Measurements from ENCODE around the gene SLC37A2.

The SLC37A2 gene

DNA sequence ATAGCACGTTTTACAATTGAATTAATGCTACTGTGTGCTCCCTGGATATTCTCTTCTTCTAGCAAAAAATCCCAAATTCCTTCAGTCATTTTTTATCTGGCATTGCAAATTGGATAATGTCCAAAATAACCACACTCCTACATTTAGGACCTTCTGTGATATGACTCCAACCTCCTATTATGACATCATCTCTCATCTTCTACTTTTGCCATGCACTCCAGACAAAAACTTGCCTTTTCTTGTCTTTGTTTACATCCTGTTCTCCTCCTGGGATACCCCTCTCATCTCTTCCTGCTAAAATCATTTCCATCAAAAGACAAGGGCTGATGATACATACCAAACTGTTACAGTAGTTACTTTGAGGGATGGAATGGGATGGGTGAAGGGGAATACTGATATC lies 69.0 kb downstream of the SLC37A2 start:
- no peaks in the 10 kb centered on the region for H3K36me3 ChIP-seq (ENCODE audit: control insufficient read depth in 2 of 2, insufficient read depth in 2 of 2, low read length in 2 of 2)
- peaks cover 8 to 14% of the 10 kb centered on the region in 2 donors for H3K27me3 ChIP-seq (ENCODE audit: control insufficient read depth in 1 of 2, insufficient read depth in 2 of 2, low read length in 2 of 2)
- no peak overlapping the region for H3K4me3 ChIP-seq (ENCODE audit: low read length in 2 of 2)
- no peak overlapping the region for H3K27ac ChIP-seq (ENCODE audit: low read length)
- no peaks in the 10 kb centered on the region for H3K9me3 ChIP-seq (ENCODE audit: control insufficient read depth in 2 of 2, low read length in 2 of 2)
- H3K4me1 ChIP-seq (ENCODE audit: control insufficient read depth, insufficient read depth, low read length) = no peaks in the 10 kb centered on the region
- H3K9ac ChIP-seq (ENCODE audit: low read length in 2 of 2) = no peak overlapping the region

DNA sequence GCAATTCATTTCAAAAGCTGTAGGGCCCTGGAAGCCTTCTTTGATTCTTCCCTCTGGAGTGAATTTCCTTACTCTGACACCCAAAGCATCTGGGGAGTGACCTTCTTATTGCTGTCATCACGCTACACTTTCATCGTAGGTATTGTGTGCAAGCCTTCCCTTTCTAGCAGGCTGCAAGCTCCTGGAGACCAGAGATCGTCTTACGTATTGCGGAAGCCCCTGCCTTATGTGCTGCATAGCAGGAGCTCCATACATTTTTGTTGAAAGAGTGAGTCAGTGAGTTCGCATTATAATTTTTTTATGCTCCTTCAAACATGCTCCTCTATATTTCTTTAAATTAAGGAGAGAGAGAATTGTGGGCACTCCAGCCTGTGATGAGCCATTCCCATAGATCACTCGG lies 69.5 kb downstream of the SLC37A2 start:
- Histone ChIP-seq H3K4me3 (ENCODE audit: low read length in 2 of 2) (no peak overlapping the region), H3K9me3 (ENCODE audit: control insufficient read depth in 2 of 2, low read length in 2 of 2) (no peaks in the 10 kb centered on the region), H3K27ac (ENCODE audit: low read length) (no peak overlapping the region), H3K36me3 (ENCODE audit: control insufficient read depth in 2 of 2, insufficient read depth in 2 of 2, low read length in 2 of 2) (no peaks in the 10 kb centered on the region), H3K27me3 (ENCODE audit: control insufficient read depth in 1 of 2, insufficient read depth in 2 of 2, low read length in 2 of 2) (peaks cover 8 to 14% of the 10 kb centered on the region in 2 donors), H3K9ac (ENCODE audit: low read length in 2 of 2) (no peak overlapping the region), H3K4me1 (ENCODE audit: control insufficient read depth, insufficient read depth, low read length) (no peaks in the 10 kb centered on the region)

DNA sequence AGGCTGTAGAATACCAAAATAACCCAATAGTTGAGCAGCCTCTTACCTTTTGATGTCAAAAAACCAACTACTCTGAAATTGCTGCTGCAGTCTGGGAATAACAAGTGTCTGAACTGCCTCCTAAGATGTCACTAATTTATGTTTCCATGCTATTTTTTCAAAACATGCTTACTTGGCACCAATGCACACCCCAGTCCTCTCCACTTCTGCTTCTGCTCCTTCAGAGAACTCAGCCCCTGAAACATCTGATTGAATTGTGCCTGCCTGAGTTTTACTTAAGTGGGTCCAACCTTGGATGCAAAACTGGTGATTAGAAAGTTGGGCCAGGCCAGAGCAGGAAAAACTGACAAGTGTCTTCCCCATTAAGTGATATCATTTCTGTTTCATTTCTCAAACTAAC lies 72.9 kb downstream of the SLC37A2 start:
- H3K9me3 ChIP-seq (ENCODE audit: control insufficient read depth in 2 of 2, low read length in 2 of 2) = no peaks in the 10 kb centered on the region
- no peaks in the 10 kb centered on the region for H3K36me3 ChIP-seq (ENCODE audit: control insufficient read depth in 2 of 2, insufficient read depth in 2 of 2, low read length in 2 of 2)
- no peak overlapping the region for H3K9ac ChIP-seq (ENCODE audit: low read length in 2 of 2)
- H3K27me3 ChIP-seq (ENCODE audit: control insufficient read depth in 1 of 2, insufficient read depth in 2 of 2, low read length in 2 of 2) = peaks cover 7 to 14% of the 10 kb centered on the region in 2 donors
- no peak overlapping the region for H3K27ac ChIP-seq (ENCODE audit: low read length)
- H3K4me1 ChIP-seq (ENCODE audit: control insufficient read depth, insufficient read depth, low read length) = no peaks in the 10 kb centered on the region
- H3K4me3 ChIP-seq (ENCODE audit: low read length in 2 of 2) = no peak overlapping the region

DNA sequence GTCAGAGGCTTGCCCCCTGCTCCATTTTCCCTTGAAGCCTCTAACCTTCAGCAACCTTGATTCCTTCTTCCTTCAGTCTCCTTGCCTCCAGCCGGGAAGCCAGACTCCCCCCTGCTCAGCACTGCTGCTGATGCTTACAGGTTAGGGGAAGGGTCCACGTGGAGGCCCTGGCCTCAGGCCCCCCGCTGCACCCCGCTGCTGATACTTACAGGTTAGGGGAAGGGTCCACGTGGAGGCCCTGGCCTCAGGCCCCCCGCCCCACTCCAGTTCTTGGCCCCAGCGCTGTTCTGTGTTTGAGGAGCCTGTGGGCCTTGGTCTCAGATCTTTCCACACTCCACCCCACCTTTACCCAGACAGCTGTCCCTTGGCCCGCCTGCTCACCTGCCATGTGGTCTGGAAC lies 75.9 kb downstream of the SLC37A2 start:
- no peak overlapping the region for H3K9ac ChIP-seq (ENCODE audit: low read length in 2 of 2)
- H3K9me3 ChIP-seq (ENCODE audit: control insufficient read depth in 2 of 2, low read length in 2 of 2) = no peaks in the 10 kb centered on the region
- no peak overlapping the region for H3K27ac ChIP-seq (ENCODE audit: low read length)
- no peaks in the 10 kb centered on the region for H3K4me1 ChIP-seq (ENCODE audit: control insufficient read depth, insufficient read depth, low read length)
- H3K4me3 ChIP-seq (ENCODE audit: low read length in 2 of 2) = no peak overlapping the region
- no peaks in the 10 kb centered on the region for H3K36me3 ChIP-seq (ENCODE audit: control insufficient read depth in 2 of 2, insufficient read depth in 2 of 2, low read length in 2 of 2)
- peaks cover 12 to 21% of the 10 kb centered on the region in 2 donors for H3K27me3 ChIP-seq (ENCODE audit: control insufficient read depth in 1 of 2, insufficient read depth in 2 of 2, low read length in 2 of 2)

DNA sequence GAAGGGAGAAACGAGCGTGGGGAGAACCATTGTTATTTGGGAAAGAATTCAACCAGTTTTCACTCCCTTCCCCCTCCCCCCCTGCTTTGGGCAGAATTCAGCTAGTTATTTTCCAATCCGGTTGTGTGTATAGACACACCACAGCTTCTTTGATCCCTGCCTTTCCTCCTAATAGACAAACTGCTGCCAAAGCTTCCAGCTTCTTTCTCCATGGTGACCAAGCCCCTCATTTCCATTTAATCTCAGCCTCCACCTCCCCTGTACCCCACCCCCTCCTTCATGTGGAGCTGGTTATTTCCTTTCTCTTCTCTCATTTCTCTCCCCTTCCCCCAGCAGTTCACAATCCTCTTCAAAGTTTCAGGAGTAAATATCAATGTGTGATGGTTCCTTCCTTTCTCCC lies 76.7 kb downstream of the SLC37A2 start:
- Histone ChIP-seq H3K9me3 (ENCODE audit: control insufficient read depth in 2 of 2, low read length in 2 of 2) (no peaks in the 10 kb centered on the region), H3K27me3 (ENCODE audit: control insufficient read depth in 1 of 2, insufficient read depth in 2 of 2, low read length in 2 of 2) (peaks cover 12 to 17% of the 10 kb centered on the region in 2 donors), H3K27ac (ENCODE audit: low read length) (no peak overlapping the region), H3K9ac (ENCODE audit: low read length in 2 of 2) (no peak overlapping the region), H3K4me1 (ENCODE audit: control insufficient read depth, insufficient read depth, low read length) (no peaks in the 10 kb centered on the region), H3K36me3 (ENCODE audit: control insufficient read depth in 2 of 2, insufficient read depth in 2 of 2, low read length in 2 of 2) (no peaks in the 10 kb centered on the region), H3K4me3 (ENCODE audit: low read length in 2 of 2) (no peak overlapping the region)
